Thyroid gland (tissue), 4 donors: ENCODE measurements around the gene PMEPA1.

Experiments used
- POLR2A ChIP-seq, 2 donors: fragments of 450-650 bp; IDR thresholded peaks; one replicate each; pipeline ENCODE4 v1.6.1; 2017; ENCODE audit warnings: antibody characterized with exemption in 2 of 2, mild to moderate bottlenecking in 2 of 2, moderate library complexity in 1 of 2
- TF ChIP-seq, protein P1 (sequence below), 6 experiments: fragments of 200-600 bp in 3 of 6; fragments of 450-650 bp in 3 of 6; sonication (generic) in 3 of 6; IDR thresholded peaks; one replicate each; pipeline ENCODE4 v1.5.1; 2016 to 2019; ENCODE audit warnings: antibody characterized with exemption in 6 of 6, mild to moderate bottlenecking in 2 of 6, inconsistent platforms in 1 of 6, moderate library complexity in 1 of 6

DNA sequence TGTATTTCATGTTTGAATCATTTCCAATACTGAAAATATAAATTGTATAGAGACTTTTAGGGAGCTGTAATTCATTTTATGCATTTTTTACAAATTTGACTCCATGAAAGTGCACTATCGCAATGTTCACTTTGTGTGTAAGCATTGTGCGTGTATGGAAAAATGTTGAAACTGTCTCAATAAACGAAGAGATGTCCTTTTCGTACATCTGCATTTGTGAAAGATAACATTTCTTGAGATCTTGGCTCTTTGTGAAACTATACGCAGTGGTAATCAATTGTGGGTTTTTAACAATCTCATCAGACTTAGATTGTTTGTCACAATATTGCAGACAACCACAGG lies 70.9 kb downstream of the PMEPA1 start:
- TF ChIP-seq, protein P1, sequence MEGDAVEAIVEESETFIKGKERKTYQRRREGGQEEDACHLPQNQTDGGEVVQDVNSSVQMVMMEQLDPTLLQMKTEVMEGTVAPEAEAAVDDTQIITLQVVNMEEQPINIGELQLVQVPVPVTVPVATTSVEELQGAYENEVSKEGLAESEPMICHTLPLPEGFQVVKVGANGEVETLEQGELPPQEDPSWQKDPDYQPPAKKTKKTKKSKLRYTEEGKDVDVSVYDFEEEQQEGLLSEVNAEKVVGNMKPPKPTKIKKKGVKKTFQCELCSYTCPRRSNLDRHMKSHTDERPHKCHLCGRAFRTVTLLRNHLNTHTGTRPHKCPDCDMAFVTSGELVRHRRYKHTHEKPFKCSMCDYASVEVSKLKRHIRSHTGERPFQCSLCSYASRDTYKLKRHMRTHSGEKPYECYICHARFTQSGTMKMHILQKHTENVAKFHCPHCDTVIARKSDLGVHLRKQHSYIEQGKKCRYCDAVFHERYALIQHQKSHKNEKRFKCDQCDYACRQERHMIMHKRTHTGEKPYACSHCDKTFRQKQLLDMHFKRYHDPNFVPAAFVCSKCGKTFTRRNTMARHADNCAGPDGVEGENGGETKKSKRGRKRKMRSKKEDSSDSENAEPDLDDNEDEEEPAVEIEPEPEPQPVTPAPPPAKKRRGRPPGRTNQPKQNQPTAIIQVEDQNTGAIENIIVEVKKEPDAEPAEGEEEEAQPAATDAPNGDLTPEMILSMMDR (IDR thresholded peaks at IDR 0.05), result no peak
- no peak for TF ChIP-seq POLR2A (IDR thresholded peaks at IDR 0.05)
